ENCODE results near the gene ATP2B2. TPM values are rescaled to one million over a fixed set of nuclear protein-coding genes. Genes with fewer than 3 reads are reported as not detected.

The ATP2B2 gene
- polyA plus RNA-seq, 2 of the 4 experiments (the other 2 are of a cell fraction) = 0.03 to 0.04 TPM

- Histone ChIP-seq H3K9me3 (no peaks in the 10 kb centered on the region), H3K4me2 (no peak overlapping the region), H3K4me1 (peaks cover 7% of the 10 kb centered on the region), H3K4me3 (no peak overlapping the region), H3K27ac (no peak overlapping the region)
- ChIA-PET POLR2A (no interaction called here), CTCF (interaction anchor here (0.9 to 2.2 kb wide), 5 partner anchors 19 to 396 kb away, joined by 3 to 15 read pairs (median 3); partner anchors contain the start of gene SEC13)
- DNase-seq (ENCODE audit: low read depth in 1 of 2, low spot score in 1 of 2) (no peak), FAIRE-seq (no peak), ATAC-seq (no peak)
- 62% methylated on average over 12 of the region's 13 CpGs for WGBS (ENCODE audit: missing lambda C conversion rate)
- TF ChIP-seq, protein P1, sequence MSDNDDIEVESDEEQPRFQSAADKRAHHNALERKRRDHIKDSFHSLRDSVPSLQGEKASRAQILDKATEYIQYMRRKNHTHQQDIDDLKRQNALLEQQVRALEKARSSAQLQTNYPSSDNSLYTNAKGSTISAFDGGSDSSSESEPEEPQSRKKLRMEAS (IDR thresholded peaks at IDR 0.05) = no peak
- TF ChIP-seq ZSCAN20 (CRISPR knock-in tag; IDR thresholded peaks at IDR 0.05) (no peak), NR3C1 (IDR thresholded peaks at IDR 0.05) (no peak), RFX5 (IDR thresholded peaks at IDR 0.05) (no peak), RCOR1 (IDR thresholded peaks at IDR 0.05; ENCODE audit: low read depth, low read length) (no peak)
- TF ChIP-seq, protein P2, sequence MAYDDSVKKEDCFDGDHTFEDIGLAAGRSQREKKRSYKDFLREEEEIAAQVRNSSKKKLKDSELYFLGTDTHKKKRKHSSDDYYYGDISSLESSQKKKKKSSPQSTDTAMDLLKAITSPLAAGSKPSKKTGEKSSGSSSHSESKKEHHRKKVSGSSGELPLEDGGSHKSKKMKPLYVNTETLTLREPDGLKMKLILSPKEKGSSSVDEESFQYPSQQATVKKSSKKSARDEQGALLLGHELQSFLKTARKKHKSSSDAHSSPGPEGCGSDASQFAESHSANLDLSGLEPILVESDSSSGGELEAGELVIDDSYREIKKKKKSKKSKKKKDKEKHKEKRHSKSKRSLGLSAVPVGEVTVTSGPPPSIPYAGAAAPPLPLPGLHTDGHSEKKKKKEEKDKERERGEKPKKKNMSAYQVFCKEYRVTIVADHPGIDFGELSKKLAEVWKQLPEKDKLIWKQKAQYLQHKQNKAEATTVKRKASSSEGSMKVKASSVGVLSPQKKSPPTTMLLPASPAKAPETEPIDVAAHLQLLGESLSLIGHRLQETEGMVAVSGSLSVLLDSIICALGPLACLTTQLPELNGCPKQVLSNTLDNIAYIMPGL (CRISPR knock-in tag; IDR thresholded peaks at IDR 0.05; ENCODE audit: borderline replicate concordance) = no peak
- TF ChIP-seq, protein P3, sequence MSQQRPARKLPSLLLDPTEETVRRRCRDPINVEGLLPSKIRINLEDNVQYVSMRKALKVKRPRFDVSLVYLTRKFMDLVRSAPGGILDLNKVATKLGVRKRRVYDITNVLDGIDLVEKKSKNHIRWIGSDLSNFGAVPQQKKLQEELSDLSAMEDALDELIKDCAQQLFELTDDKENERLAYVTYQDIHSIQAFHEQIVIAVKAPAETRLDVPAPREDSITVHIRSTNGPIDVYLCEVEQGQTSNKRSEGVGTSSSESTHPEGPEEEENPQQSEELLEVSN (IDR thresholded peaks at IDR 0.05; ENCODE audit: borderline replicate concordance, low read depth) = no peak
These were observed 157.6 kb downstream of the ATP2B2 start for GRCh38 chr3:10347648-10348403.

- Histone ChIP-seq H3K4me3 (no peak overlapping the region), H3K27ac (no peak overlapping the region), H3K9me3 (no peaks in the 10 kb centered on the region), H3K4me1 (no peaks in the 10 kb centered on the region), H3K4me2 (no peak overlapping the region)
- POLR2A ChIA-PET = no interaction called here
- 75% methylated on average over 3 of the region's 15 CpGs for WGBS (ENCODE audit: missing lambda C conversion rate)
- TF ChIP-seq TFCP2L1 (CRISPR knock-in tag; IDR thresholded peaks at IDR 0.05) (no peak), EHF (CRISPR knock-in tag; IDR thresholded peaks at IDR 0.05) (no peak), KDM1A (IDR thresholded peaks at IDR 0.05; ENCODE audit: low read depth) (no peak), EHMT2 (IDR thresholded peaks at IDR 0.05; ENCODE audit: low read depth) (no peak), ZFP36 (IDR thresholded peaks at IDR 0.05; ENCODE audit: borderline replicate concordance, partially characterized antibody) (no peak), JUNB (IDR thresholded peaks at IDR 0.05) (no peak), ZC3H11A (IDR thresholded peaks at IDR 0.05) (no peak), JUN (IDR thresholded peaks at IDR 0.05) (no peak), PHF8 (IDR thresholded peaks at IDR 0.05; ENCODE audit: borderline replicate concordance, low read depth) (no peak), MAFK (IDR thresholded peaks at IDR 0.05; ENCODE audit: partially characterized antibody) (no peak), RARB (CRISPR knock-in tag; IDR thresholded peaks at IDR 0.05) (no peak), EP300 (IDR thresholded peaks at IDR 0.05) (no peak), CHD2 (IDR thresholded peaks at IDR 0.05; ENCODE audit: low read length, partially characterized antibody) (no peak), NPAS2 (CRISPR knock-in tag; IDR thresholded peaks at IDR 0.05; ENCODE audit: borderline replicate concordance) (no peak)
- TF ChIP-seq, protein P1 (IDR thresholded peaks at IDR 0.05) = no peak
- TF ChIP-seq, protein P4, sequence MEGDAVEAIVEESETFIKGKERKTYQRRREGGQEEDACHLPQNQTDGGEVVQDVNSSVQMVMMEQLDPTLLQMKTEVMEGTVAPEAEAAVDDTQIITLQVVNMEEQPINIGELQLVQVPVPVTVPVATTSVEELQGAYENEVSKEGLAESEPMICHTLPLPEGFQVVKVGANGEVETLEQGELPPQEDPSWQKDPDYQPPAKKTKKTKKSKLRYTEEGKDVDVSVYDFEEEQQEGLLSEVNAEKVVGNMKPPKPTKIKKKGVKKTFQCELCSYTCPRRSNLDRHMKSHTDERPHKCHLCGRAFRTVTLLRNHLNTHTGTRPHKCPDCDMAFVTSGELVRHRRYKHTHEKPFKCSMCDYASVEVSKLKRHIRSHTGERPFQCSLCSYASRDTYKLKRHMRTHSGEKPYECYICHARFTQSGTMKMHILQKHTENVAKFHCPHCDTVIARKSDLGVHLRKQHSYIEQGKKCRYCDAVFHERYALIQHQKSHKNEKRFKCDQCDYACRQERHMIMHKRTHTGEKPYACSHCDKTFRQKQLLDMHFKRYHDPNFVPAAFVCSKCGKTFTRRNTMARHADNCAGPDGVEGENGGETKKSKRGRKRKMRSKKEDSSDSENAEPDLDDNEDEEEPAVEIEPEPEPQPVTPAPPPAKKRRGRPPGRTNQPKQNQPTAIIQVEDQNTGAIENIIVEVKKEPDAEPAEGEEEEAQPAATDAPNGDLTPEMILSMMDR (IDR thresholded peaks at IDR 0.05) = no peak
- ATAC-seq = no peak
- FAIRE-seq = no peak
- CTCF ChIA-PET = interaction anchor here (1.1 to 10.4 kb wide), 9 partner anchors 10 to 394 kb away, joined by 3 to 121 read pairs (median 17); no protein-coding TSS in a partner anchor
- DNase-seq (ENCODE audit: low read depth in 1 of 2, low spot score in 1 of 2) = no peak
These were observed 159.5 kb downstream of the ATP2B2 start for GRCh38 chr3:10345911-10346310.
